ENCODE data around the gene ARFRP1. TPM values are rescaled to one million over a fixed set of nuclear protein-coding genes. Genes with fewer than 3 reads are reported as not detected.

Gene ARFRP1
- total RNA-seq: 10 to 100 TPM; 62.6 to 62.7 TPM

GRCh38 chr20:63707558-63708300, at the start of gene ARFRP1, which contains the start of gene ZGPAT:
Gene ARFRP1, minus strand, starts transcription at chr20:63707976. Its CDS starts 885 bp downstream, at chr20:63707091.
Gene ZGPAT, plus strand, starts transcription at chr20:63708039. Its CDS starts 542 bp downstream, at chr20:63708581.
- CTCF ChIA-PET: interaction anchor here (0.7 to 3.9 kb wide), 19 partner anchors 10 to 272 kb away, joined by 3 to 31 read pairs (median 6); partner anchors contain the start of genes GMEB2, LIME1, PRPF6 and PTK6
- peak; percentile 91 for DNase-seq
- Mint-ChIP-seq H3K9me3 (ENCODE audit: low read depth) (no peaks in the 10 kb centered on the region), H3K27ac (peak within 1 kb of the TSS; percentile 77), H3K4me1 (peaks cover 56% of the 10 kb centered on the region), H3K36me3 (peaks cover 51% of the 10 kb centered on the region), H3K27me3 (no peaks in the 10 kb centered on the region), H3K4me3 (peak within 1 kb of the TSS; percentile 83)
- peak; percentile 82 for ATAC-seq

DNA sequence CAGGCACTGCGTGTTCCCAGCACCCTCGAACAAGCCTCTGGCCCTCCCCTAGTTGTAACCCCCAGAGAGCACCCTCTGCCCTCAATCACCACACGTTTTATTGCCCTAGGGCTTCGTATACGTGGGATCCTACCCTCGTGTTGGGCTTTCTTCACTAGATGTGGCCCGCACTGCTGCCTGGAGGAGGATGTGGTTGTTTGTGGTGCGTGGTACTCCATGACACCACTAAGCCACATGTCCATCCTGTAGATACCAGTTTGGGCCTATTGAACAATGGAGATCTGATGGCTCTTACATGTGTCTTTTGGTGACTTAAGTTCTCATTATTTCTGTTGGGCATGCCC, 48.8 kb upstream of the ARFRP1 start:
- no peak overlapping the region for H3K4me3 Mint-ChIP-seq
- ATAC-seq: peak; percentile 58
- CTCF ChIA-PET: interaction anchor here (0.6 to 1.6 kb wide), 2 partner anchors 23 to 29 kb away, joined by 4 read pairs; no protein-coding TSS in a partner anchor
- DNase-seq: peak; percentile 73
- no peak overlapping the region for H3K27ac Mint-ChIP-seq
- peaks cover 15% of the 10 kb centered on the region for H3K4me1 Mint-ChIP-seq
- H3K9me3 Mint-ChIP-seq (ENCODE audit: low read depth): no peaks in the 10 kb centered on the region
- H3K36me3 Mint-ChIP-seq: no peaks in the 10 kb centered on the region
- peaks cover 7% of the 10 kb centered on the region for H3K27me3 Mint-ChIP-seq

GRCh38 chr20:63755933-63756647, 48.3 kb upstream of the ARFRP1 start:
- H3K27ac Mint-ChIP-seq: no peak overlapping the region
- DNase-seq (no peak), ATAC-seq (no peak)
- H3K4me3 Mint-ChIP-seq: no peak overlapping the region
- peaks cover 6% of the 10 kb centered on the region for H3K27me3 Mint-ChIP-seq
- no peaks in the 10 kb centered on the region for H3K9me3 Mint-ChIP-seq (ENCODE audit: low read depth)
- H3K4me1 Mint-ChIP-seq: peaks cover 18% of the 10 kb centered on the region
- CTCF ChIA-PET: interaction anchor here (0.6 to 1.6 kb wide), 3 partner anchors 23 to 30 kb away, joined by 4 read pairs; no protein-coding TSS in a partner anchor
- no peaks in the 10 kb centered on the region for H3K36me3 Mint-ChIP-seq

GRCh38 chr20:63754008-63754407, 46.2 kb upstream of the ARFRP1 start:
- H3K4me1 Mint-ChIP-seq: peaks cover 30% of the 10 kb centered on the region
- peaks cover 5% of the 10 kb centered on the region for H3K27me3 Mint-ChIP-seq
- no peaks in the 10 kb centered on the region for H3K9me3 Mint-ChIP-seq (ENCODE audit: low read depth)
- no peak overlapping the region for H3K4me3 Mint-ChIP-seq
- H3K27ac Mint-ChIP-seq: no peak overlapping the region
- no peaks in the 10 kb centered on the region for H3K36me3 Mint-ChIP-seq
- ATAC-seq (no peak), DNase-seq (no peak)
- CTCF ChIA-PET: no interaction called here

DNA sequence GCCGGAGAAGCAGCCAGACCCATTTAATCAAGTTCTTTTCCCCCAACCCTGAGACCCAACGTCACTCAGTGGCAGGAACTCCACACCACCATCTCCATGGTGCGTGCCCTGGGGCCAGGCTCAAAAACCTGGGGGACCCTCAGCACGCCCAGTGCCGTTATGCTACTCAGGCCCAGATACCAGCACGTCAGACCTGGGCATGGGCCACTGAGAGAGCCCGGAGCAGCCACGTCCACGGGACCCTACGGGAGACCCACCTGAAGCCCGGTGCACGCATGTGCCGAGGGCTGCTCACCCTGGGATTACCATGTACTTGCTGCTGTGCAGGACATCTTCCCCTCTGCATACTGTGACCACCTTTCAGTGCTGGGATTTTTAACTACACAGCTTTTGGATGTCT, 45.6 kb upstream of the ARFRP1 start:
- DNase-seq: no peak
- Mint-ChIP-seq H3K27me3 (peaks cover 3% of the 10 kb centered on the region), H3K4me3 (no peak overlapping the region), H3K36me3 (no peaks in the 10 kb centered on the region), H3K27ac (no peak overlapping the region), H3K9me3 (ENCODE audit: low read depth) (no peaks in the 10 kb centered on the region), H3K4me1 (peaks cover 30% of the 10 kb centered on the region)
- no peak for ATAC-seq
- CTCF ChIA-PET: interaction anchor here (0.5 kb wide), 1 partner anchor 41 kb away, joined by 3 read pairs; no protein-coding TSS in a partner anchor

DNA sequence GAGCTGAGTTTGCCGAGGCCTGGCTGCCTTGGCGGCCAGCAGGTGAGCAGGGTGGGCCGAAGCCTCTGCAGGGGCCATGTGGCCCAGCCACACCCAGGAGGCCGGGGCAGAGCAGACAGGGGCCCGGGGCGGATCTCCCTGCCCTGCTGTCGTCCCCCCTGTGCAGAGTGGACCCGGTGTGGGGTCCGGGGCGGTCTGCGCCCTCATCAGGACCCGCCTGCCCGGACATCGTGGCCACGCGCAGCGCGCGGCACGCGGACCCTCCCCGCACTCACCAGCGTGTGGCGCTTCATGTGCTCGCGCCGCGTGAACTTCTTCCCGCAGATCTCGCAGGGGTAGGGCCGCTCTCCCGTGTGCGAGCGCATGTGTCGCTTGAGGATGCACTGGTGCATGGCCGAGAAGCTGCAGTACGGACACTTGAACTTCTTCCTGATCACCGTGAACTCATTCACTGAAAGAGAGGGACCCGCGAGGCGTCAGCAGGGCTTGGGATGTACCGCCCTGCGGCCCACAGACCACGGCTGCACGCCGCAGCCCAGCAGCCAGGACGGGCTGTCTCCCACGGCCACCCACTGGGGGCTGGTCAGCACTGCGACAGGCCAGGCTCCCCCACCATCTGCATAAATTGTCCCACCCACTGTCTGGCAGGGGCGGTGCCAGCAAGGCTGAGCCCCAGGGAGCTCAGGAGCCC, 44.8 kb upstream of the ARFRP1 start:
- CTCF ChIA-PET: interaction anchor here (0.5 to 1.0 kb wide), 3 partner anchors 33 to 94 kb away, joined by 3 to 5 read pairs (median 3); partner anchors contain the start of gene RTEL1

DNA sequence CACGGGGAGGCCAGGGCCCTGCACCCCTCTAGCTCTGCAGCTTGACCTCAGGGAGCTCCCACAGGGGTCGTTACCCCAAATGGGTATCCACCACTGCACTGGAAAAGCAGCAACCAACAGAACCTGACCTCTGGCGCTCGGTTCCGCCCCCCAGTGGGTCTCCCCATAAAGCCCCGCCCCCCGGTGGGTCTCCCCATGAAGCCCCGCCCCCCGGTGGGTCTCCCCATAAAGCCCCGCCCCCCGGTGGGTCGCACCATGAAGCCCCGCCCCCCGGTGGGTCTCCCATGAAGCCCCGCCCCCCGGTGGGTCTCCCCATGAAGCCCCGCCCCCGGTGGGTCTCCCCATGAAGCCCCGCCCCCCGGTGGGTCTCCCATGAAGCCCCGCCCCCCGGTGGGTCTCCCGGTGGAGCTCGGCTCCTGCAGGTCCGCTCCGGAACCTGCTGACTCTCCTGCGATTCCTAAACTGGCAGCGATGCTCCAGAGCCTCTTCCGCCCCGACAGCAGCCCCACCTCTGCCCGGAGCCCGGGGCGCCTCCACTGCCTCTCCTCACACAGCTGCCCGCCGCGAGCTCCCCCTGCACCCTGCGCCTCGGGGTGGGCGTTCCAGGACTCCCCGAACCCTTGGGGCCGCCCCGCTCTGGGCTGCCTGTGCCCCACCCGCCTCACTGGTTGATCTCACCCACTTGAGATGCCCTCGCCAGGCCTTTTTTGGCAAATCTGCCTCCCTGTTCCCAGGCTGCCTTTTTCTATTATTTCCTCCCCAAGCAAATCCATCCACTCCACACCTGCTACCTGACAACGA, 43.9 kb upstream of the ARFRP1 start:
- H3K36me3 Mint-ChIP-seq: no peaks in the 10 kb centered on the region
- no peaks in the 10 kb centered on the region for H3K9me3 Mint-ChIP-seq (ENCODE audit: low read depth)
- CTCF ChIA-PET: interaction anchor here (0.9 to 3.0 kb wide), 7 partner anchors 10 to 93 kb away, joined by 3 to 18 read pairs (median 6); partner anchors contain the start of genes ARFRP1, LIME1, RTEL1 and SLC2A4RG
- H3K27ac Mint-ChIP-seq: peak overlapping the region; percentile 93
- peaks cover 25% of the 10 kb centered on the region for H3K4me1 Mint-ChIP-seq
- H3K27me3 Mint-ChIP-seq: no peaks in the 10 kb centered on the region
- peak overlapping the region; percentile 62 for H3K4me3 Mint-ChIP-seq
- ATAC-seq (peak; percentile 46), DNase-seq (peak; percentile 68)

More for the DNA sequence above, 44.8 kb upstream of the ARFRP1 start:
- H3K27me3 Mint-ChIP-seq: no peaks in the 10 kb centered on the region
- peaks cover 30% of the 10 kb centered on the region for H3K4me1 Mint-ChIP-seq
- DNase-seq (no peak), ATAC-seq (no peak)
- no peak overlapping the region for H3K4me3 Mint-ChIP-seq
- no peaks in the 10 kb centered on the region for H3K36me3 Mint-ChIP-seq
- H3K9me3 Mint-ChIP-seq (ENCODE audit: low read depth): no peaks in the 10 kb centered on the region
- no peak overlapping the region for H3K27ac Mint-ChIP-seq

GRCh38 chr20:63750807-63751470, 43.2 kb upstream of the ARFRP1 start:
- H3K36me3 Mint-ChIP-seq: no peaks in the 10 kb centered on the region
- ATAC-seq (peak; percentile 83), DNase-seq (peak; percentile 81)
- H3K4me3 Mint-ChIP-seq: peak overlapping the region; percentile 62
- peak overlapping the region; percentile 93 for H3K27ac Mint-ChIP-seq
- no peaks in the 10 kb centered on the region for H3K27me3 Mint-ChIP-seq
- H3K4me1 Mint-ChIP-seq: peaks cover 18% of the 10 kb centered on the region
- CTCF ChIA-PET: interaction anchor here (0.6 to 3.0 kb wide), 13 partner anchors 9 to 255 kb away, joined by 3 to 18 read pairs (median 4); partner anchors contain the start of genes ARFRP1, LIME1, PTK6 and RTEL1
- H3K9me3 Mint-ChIP-seq (ENCODE audit: low read depth): no peaks in the 10 kb centered on the region

DNA sequence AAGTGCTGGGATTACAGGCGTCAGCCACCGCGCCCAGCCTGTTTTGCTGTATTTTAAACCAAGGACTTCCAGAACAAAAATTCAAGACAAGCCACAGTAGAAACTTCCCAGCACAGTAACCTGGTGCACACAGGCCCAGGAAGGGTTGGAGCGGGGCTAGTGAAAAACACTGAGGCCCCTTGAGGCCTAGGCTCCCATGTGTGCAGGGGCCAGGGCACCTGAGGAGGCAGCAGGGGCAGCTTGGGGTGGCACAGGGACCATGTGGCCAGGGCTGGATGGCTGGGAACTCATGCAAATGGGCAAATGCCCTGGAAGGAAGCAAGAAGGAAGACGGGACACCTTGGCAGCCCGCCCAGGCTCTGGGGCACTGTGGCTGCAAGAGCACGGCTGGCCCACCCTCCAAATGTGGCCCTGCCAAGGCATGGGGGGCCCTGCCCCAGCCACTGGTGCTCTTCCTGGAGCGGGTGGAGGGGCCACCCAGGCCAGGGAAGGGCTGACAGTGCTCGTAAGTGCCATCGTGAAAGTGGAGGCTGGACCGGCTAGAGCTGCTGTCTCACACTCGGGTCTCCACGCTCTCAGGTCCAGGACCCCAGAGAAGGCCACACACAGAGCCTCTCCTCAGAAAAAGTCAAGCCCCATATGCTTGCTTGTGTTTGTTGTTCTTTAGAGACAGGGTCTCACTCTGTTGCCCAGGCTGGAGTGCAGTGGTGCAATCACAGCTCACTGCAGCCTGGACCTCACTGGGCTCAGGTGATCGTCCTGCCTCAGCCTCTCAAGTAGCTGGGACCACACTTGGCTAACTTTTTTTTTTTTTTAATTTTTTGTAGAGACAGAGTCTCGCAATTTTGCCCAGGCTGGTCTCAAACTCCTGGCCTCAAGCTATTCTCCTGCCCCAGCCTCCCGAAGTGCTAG, 42.1 kb upstream of the ARFRP1 start:
- Mint-ChIP-seq H3K4me3 (no peak overlapping the region), H3K27ac (peak overlapping the region; percentile 40)

DNA sequence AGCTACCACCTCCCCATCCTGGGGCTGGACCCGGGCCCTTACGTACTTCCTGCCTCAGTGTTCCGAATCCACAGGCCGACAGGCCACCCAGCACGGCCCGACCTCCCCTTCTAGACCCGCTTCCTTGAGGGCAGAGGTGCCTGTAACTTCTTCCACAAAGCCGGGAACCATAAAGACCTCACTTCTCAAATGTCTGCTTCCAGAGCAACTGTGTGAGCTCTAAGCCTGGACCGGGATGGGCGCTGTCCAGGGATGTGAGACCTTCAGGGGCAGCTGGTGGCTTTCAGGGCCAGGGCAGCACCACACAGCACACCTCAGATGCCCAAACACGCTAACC, 41.1 kb upstream of the ARFRP1 start:
- no peaks in the 10 kb centered on the region for H3K27me3 Mint-ChIP-seq
- H3K4me3 Mint-ChIP-seq: no peak overlapping the region
- H3K9me3 Mint-ChIP-seq (ENCODE audit: low read depth): no peaks in the 10 kb centered on the region
- no peak for ATAC-seq
- no peak overlapping the region for H3K27ac Mint-ChIP-seq
- no peaks in the 10 kb centered on the region for H3K36me3 Mint-ChIP-seq
- no peak for DNase-seq
- CTCF ChIA-PET: interaction anchor here (3.0 kb wide), 1 partner anchor 7 kb away, joined by 18 read pairs; no protein-coding TSS in a partner anchor
- peaks cover 18% of the 10 kb centered on the region for H3K4me1 Mint-ChIP-seq

More for the DNA sequence above, 42.1 kb upstream of the ARFRP1 start:
- no peaks in the 10 kb centered on the region for H3K9me3 Mint-ChIP-seq (ENCODE audit: low read depth)
- H3K36me3 Mint-ChIP-seq: no peaks in the 10 kb centered on the region
- DNase-seq (no peak), ATAC-seq (no peak)
- H3K27me3 Mint-ChIP-seq: no peaks in the 10 kb centered on the region
- peaks cover 18% of the 10 kb centered on the region for H3K4me1 Mint-ChIP-seq
- CTCF ChIA-PET: interaction anchor here (0.8 to 3.0 kb wide), 11 partner anchors 8 to 212 kb away, joined by 3 to 18 read pairs (median 4); partner anchors contain the start of genes ARFRP1, LIME1, PTK6 and RTEL1
